C4-2B (cell line): ENCODE data around the gene IGFN1.

ENCODE experiments used
- ZFX ChIP-seq: fragments of 450-650 bp; IDR thresholded peaks from 2 replicates; pipeline ENCODE4 v1.6.1; 2017
- TF ChIP-seq, protein P1 (sequence below): fragments of 450-650 bp; conservative IDR thresholded peaks from 2 replicates; pipeline ENCODE4 v1.5.1; 2017; ENCODE audit warnings: mild to moderate bottlenecking

DNA sequence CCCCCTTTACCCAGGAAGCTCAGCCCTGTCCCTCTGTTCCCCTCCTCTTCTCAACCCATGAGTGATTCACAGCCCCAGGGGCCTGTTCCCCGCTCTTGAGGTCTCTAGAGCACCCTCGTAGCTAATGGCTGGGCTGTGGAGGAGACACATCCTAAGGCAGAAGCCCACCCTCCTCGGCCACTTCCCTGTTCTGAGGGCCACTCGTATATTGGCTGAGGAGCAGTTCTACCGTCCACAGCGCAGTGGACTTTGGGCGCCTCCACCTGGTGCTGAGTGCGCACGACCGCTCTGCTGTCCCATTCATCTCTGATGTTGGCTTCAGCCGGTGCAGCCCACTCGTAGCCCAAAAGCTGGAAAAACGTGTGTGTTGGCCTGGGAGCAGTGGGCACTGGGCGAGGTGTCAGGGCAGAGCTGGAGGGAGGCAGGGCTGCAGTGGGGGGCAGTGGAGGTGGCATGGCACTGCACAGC, 68.2 kb downstream of the IGFN1 start:
- TF ChIP-seq, protein P1, sequence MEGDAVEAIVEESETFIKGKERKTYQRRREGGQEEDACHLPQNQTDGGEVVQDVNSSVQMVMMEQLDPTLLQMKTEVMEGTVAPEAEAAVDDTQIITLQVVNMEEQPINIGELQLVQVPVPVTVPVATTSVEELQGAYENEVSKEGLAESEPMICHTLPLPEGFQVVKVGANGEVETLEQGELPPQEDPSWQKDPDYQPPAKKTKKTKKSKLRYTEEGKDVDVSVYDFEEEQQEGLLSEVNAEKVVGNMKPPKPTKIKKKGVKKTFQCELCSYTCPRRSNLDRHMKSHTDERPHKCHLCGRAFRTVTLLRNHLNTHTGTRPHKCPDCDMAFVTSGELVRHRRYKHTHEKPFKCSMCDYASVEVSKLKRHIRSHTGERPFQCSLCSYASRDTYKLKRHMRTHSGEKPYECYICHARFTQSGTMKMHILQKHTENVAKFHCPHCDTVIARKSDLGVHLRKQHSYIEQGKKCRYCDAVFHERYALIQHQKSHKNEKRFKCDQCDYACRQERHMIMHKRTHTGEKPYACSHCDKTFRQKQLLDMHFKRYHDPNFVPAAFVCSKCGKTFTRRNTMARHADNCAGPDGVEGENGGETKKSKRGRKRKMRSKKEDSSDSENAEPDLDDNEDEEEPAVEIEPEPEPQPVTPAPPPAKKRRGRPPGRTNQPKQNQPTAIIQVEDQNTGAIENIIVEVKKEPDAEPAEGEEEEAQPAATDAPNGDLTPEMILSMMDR = no peak
- no peak for TF ChIP-seq ZFX
